ENCODE results near the gene LENG8. TPM values are rescaled to one million over a fixed set of nuclear protein-coding genes. Genes with fewer than 3 reads are reported as not detected.

LENG8 gene
- total RNA-seq, 2 experiments from 2014 or later, result 610 to 639 TPM

DNA sequence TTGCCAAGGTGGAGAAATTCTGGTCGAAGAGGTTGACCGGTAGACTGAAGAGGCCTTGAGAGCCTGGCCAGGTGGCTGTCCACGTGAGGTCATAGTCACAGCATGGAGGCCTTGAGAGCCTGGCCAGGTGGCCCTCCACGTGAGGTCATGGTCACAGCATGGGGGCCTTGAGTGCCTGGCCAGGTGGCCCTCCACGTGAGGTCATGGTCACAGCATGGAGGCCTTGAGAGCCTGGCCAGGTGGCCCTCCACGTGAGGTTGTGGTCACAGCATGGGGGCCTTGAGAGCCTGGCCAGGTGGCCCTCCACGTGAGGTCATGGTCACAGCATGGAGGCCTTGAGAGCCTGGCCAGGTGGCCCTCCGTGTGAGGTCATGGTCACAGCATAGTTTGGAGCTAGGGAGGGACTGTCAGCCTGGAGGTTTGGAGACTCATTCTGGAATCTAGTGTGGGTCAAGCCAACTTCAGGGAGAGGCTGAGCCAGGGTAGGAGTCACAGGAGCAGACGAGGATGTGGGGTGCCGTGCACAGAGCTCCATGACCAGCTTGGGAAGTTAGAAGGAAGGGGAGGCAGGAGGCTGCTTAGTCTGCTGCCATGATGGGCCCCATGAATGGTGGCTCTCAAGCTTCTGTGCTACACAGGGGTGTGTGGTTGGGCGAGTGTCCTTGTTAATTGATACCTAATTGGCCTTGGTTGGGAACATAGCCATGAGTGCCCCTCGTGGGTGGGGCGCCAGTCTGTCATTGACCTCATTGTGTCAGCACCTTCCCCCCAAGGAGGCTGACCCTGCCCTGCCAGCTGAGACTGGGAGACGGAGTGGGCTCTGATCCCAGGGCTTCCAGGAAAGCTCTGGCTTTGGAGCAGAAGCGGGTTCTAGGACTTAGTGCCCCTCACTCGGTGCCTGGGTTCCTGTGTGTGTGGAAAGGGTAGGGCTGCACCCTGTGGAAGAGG lies 10.6 kb downstream of the LENG8 start:
- ChIA-PET POLR2A (interaction anchor here (0.6 to 1.4 kb wide), 4 partner anchors 8 to 11 kb away, joined by 3 to 6 read pairs (median 5); partner anchors contain the start of gene LENG8), CTCF (no interaction called here)
- peak overlapping the region; percentile 63 for H3K4me3 Mint-ChIP-seq
- peak in 1 of 14 experiments; percentile 23 for DNase-seq
- H3K27me3 Mint-ChIP-seq, result no peaks in the 10 kb centered on the region
- intact Hi-C loops (cut with DNase I, micrococcal nuclease), result loop anchor here (5.0 to 10.0 kb wide), 5 partner anchors 255 to 1018 kb away; partner anchors contain the start of genes MYADM (in 2 of the 2), RPS9 (in 1 of the 2) and ZNF628 (in 1 of the 2)
- Histone ChIP-seq H3K27ac (ENCODE audit: low read depth in 1 of 2, low read length in 2 of 2) (no peak overlapping the region), H3K36me3 (ENCODE audit: insufficient read depth, low read length) (peaks cover 75% of the 10 kb centered on the region), H3K9me3 (ENCODE audit: control insufficient read depth in 1 of 2, insufficient read depth in 1 of 2, low read length in 2 of 2) (no peaks in the 10 kb centered on the region), H3K4me3 (ENCODE audit: low read length) (no peak overlapping the region), H3K4me1 (ENCODE audit: insufficient read depth, low read length) (peaks cover 44% of the 10 kb centered on the region), H3K27me3 (ENCODE audit: control insufficient read depth in 1 of 2, insufficient read depth in 2 of 2, low read length in 2 of 2) (no peaks in the 10 kb centered on the region)
- no peak for TF ChIP-seq CTCF (IDR thresholded peaks at IDR 0.05)
- H3K4me1 Mint-ChIP-seq (ENCODE audit: low read depth), result peaks cover 38% of the 10 kb centered on the region
- peak overlapping the region; percentile 72 for H3K27ac Mint-ChIP-seq
- H3K9me3 Mint-ChIP-seq, result no peaks in the 10 kb centered on the region
- peaks cover 79% of the 10 kb centered on the region for H3K36me3 Mint-ChIP-seq (ENCODE audit: low read depth)
- no peak for ATAC-seq (ENCODE audit: poor library complexity)

GRCh38 chr19:54460230-54461005 lies 11.4 kb downstream of the LENG8 start:
- CTCF ChIA-PET, result no interaction called here
- ATAC-seq (ENCODE audit: poor library complexity), result no peak
- Mint-ChIP-seq H3K9me3 (peaks cover 2% of the 10 kb centered on the region), H3K4me3 (no peak overlapping the region), H3K27me3 (no peaks in the 10 kb centered on the region), H3K36me3 (ENCODE audit: low read depth) (peaks cover 71% of the 10 kb centered on the region), H3K27ac (peak overlapping the region; percentile 84), H3K4me1 (ENCODE audit: low read depth) (peaks cover 38% of the 10 kb centered on the region)
- Histone ChIP-seq H3K4me1 (ENCODE audit: insufficient read depth, low read length) (peaks cover 49% of the 10 kb centered on the region), H3K27me3 (ENCODE audit: control insufficient read depth in 1 of 2, insufficient read depth in 2 of 2, low read length in 2 of 2) (no peaks in the 10 kb centered on the region), H3K4me3 (ENCODE audit: low read length) (no peak overlapping the region), H3K9me3 (ENCODE audit: control insufficient read depth in 1 of 2, insufficient read depth in 1 of 2, low read length in 2 of 2) (peaks cover 0 to 1% of the 10 kb centered on the region in 2 experiments), H3K36me3 (ENCODE audit: insufficient read depth, low read length) (peaks cover 67% of the 10 kb centered on the region), H3K27ac (ENCODE audit: low read depth in 1 of 2, low read length in 2 of 2) (no peak overlapping the region)
- POLR2A ChIA-PET, result interaction anchor here (1.0 to 3.5 kb wide), 3 partner anchors 9 to 12 kb away, joined by 5 to 72 read pairs (median 6); partner anchors contain the start of gene LENG8
- intact Hi-C loops (cut with DNase I, micrococcal nuclease), result loop anchor here (5.0 to 10.0 kb wide), 4 partner anchors 256 to 1017 kb away; partner anchors contain the start of genes MYADM (in 2 of the 2), RPS9 (in 1 of the 2) and ZNF628 (in 1 of the 2)
- TF ChIP-seq CTCF (IDR thresholded peaks at IDR 0.05), result no peak
- DNase-seq, result peak in 1 of 14 experiments; percentile 40

DNA sequence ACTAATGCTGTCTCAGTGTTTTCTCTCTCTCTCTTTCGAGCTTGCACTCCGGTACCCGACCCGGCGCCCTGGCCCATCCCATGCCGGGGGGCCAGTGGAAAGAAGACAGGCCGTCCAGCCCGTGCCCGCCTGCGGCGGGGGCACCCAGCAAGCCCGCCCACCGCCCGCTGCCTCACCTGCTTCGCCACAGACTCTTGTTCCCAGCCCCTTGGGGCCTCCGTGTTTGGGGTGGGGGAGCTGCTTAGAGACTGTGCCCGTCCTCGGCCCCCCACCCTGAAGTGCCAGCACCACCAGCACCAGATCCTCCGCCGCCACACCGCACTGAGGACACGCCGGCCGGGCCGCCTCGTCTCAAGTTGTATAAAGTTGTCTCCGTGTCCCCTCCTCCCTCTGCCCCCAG lies 12.2 kb downstream of the LENG8 start:
- Histone ChIP-seq H3K27me3 (ENCODE audit: control insufficient read depth in 1 of 2, insufficient read depth in 2 of 2, low read length in 2 of 2) (no peaks in the 10 kb centered on the region), H3K9me3 (ENCODE audit: control insufficient read depth in 1 of 2, insufficient read depth in 1 of 2, low read length in 2 of 2) (peaks cover 0 to 9% of the 10 kb centered on the region in 2 experiments), H3K4me3 (ENCODE audit: low read length) (no peak overlapping the region), H3K36me3 (ENCODE audit: insufficient read depth, low read length) (peaks cover 59% of the 10 kb centered on the region), H3K27ac (ENCODE audit: low read depth in 1 of 2, low read length in 2 of 2) (no peak overlapping the region), H3K4me1 (ENCODE audit: insufficient read depth, low read length) (peaks cover 49% of the 10 kb centered on the region)
- DNase-seq, result peak in 1 of 14 experiments; percentile 34
- peaks cover 2% of the 10 kb centered on the region for H3K9me3 Mint-ChIP-seq
- H3K27me3 Mint-ChIP-seq, result no peaks in the 10 kb centered on the region
- TF ChIP-seq CTCF (IDR thresholded peaks at IDR 0.05), result no peak
- CTCF ChIA-PET, result no interaction called here
- peaks cover 63% of the 10 kb centered on the region for H3K36me3 Mint-ChIP-seq (ENCODE audit: low read depth)
- intact Hi-C loops (cut with DNase I, micrococcal nuclease), result loop anchor here (5.0 to 10.0 kb wide), 4 partner anchors 256 to 1016 kb away; partner anchors contain the start of genes MYADM (in 2 of the 2), RPS9 (in 1 of the 2) and ZNF628 (in 1 of the 2)
- peak overlapping the region; percentile 84 for H3K27ac Mint-ChIP-seq
- peak overlapping the region; percentile 62 for H3K4me3 Mint-ChIP-seq
- POLR2A ChIA-PET, result interaction anchor here (2.5 to 3.5 kb wide), 2 partner anchors 10 to 13 kb away, joined by 11 to 72 read pairs; partner anchors contain the start of gene LENG8
- peaks cover 38% of the 10 kb centered on the region for H3K4me1 Mint-ChIP-seq (ENCODE audit: low read depth)
- ATAC-seq (ENCODE audit: poor library complexity), result no peak

Measured in CD4-positive, alpha-beta T cell (primary cell).